ENCODE measurements around the gene C2orf76. TPM values are rescaled to one million over a fixed set of nuclear protein-coding genes. Genes with fewer than 3 reads are reported as not detected.

The C2orf76 gene
- total and polyA plus RNA-seq, 2 experiments from 2014 or later: 5.8 to 21.6 TPM

DNA sequence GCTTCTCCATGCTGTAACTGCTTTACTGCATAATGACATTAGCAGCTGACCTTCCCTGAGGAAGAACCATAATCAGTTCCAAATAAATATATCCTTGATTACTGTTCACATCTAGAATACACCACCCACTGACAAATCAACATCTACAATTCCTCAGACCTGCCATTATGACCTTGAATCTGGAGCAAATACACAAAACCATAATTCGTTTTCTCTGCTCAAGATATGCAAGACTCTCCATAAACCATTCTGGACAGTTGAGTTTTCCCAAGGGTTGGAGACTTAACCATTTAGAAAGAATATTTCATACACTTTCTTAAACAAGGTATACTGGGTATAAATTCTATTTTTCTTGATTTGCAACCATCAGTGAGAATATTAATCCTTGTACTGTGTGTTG is 11.8 kb downstream of the C2orf76 start:
- no peaks in the 10 kb centered on the region for H3K79me2 ChIP-seq (replicated peaks; ENCODE audit: insufficient read depth)
- TF ChIP-seq EZH2phosphoT487 (IDR thresholded peaks at IDR 0.05; ENCODE audit: unreplicated experiment) (no peak), CREB1 (CRISPR knock-in tag; IDR thresholded peaks at IDR 0.05; ENCODE audit: low read depth) (no peak)
- no peaks in the 10 kb centered on the region for H3K36me3 Mint-ChIP-seq (ENCODE audit: low read depth)
- no peaks in the 10 kb centered on the region for H3F3A ChIP-seq (replicated peaks; ENCODE audit: low read depth)
- no peaks in the 10 kb centered on the region for H3K36me3 ChIP-seq (ENCODE audit: insufficient read depth)
- H2AFZ ChIP-seq: no peak overlapping the region
- no peaks in the 10 kb centered on the region for H3K27me3 ChIP-seq (ENCODE audit: insufficient read depth)
- no peak overlapping the region for H3K4me3 Mint-ChIP-seq
- H3K4me1 ChIP-seq (ENCODE audit: insufficient read depth): 0 out of 2 replicates have a peak, but pooled peaks cover 4% of the 10 kb centered on the region
- peaks cover 13% of the 10 kb centered on the region for H3K4me1 Mint-ChIP-seq
- H3K4me2 ChIP-seq: no peak overlapping the region
- H3K27ac Mint-ChIP-seq: no peak overlapping the region
- H3K9me3 Mint-ChIP-seq: no peaks in the 10 kb centered on the region; the same call in 2 of the 3 replicates
- H4K20me1 ChIP-seq (replicated peaks; ENCODE audit: insufficient read depth): no peaks in the 10 kb centered on the region
- H3K27me3 Mint-ChIP-seq (ENCODE audit: insufficient read depth, low read depth, poor library complexity): no peaks in the 10 kb centered on the region
- H3K4me3 ChIP-seq: no peak overlapping the region
- DNase-seq (ENCODE audit: low spot score) (no peak), ATAC-seq (no peak)
- no peaks in the 10 kb centered on the region for H3K9me2 ChIP-seq (ENCODE audit: insufficient read depth)
- no peak overlapping the region for H3K27ac ChIP-seq (ENCODE audit: low read depth)

GRCh38 chr2:119352357-119352756 is 14.3 kb downstream of the C2orf76 start:
- ATAC-seq (peak; percentile 67), DNase-seq (ENCODE audit: low spot score) (peak; percentile 33)
- no peak for TF ChIP-seq REST (IDR thresholded peaks at IDR 0.05; ENCODE audit: unreplicated experiment)
- TF ChIP-seq, protein P1, sequence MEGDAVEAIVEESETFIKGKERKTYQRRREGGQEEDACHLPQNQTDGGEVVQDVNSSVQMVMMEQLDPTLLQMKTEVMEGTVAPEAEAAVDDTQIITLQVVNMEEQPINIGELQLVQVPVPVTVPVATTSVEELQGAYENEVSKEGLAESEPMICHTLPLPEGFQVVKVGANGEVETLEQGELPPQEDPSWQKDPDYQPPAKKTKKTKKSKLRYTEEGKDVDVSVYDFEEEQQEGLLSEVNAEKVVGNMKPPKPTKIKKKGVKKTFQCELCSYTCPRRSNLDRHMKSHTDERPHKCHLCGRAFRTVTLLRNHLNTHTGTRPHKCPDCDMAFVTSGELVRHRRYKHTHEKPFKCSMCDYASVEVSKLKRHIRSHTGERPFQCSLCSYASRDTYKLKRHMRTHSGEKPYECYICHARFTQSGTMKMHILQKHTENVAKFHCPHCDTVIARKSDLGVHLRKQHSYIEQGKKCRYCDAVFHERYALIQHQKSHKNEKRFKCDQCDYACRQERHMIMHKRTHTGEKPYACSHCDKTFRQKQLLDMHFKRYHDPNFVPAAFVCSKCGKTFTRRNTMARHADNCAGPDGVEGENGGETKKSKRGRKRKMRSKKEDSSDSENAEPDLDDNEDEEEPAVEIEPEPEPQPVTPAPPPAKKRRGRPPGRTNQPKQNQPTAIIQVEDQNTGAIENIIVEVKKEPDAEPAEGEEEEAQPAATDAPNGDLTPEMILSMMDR (conservative IDR thresholded peaks at IDR 0.05; ENCODE audit: low read depth in 2 of 2): no peak
- no peak for TF ChIP-seq ZNF114 (CRISPR knock-in tag; IDR thresholded peaks at IDR 0.05)
- no peak for TF ChIP-seq JUNB (IDR thresholded peaks at IDR 0.05; ENCODE audit: unreplicated experiment)
- no peak for TF ChIP-seq STAT1 (IDR thresholded peaks at IDR 0.05; ENCODE audit: unreplicated experiment)
- TF ChIP-seq ZNF331 (CRISPR knock-in tag; IDR thresholded peaks at IDR 0.05; ENCODE audit: low read depth): no peak
- no peak for TF ChIP-seq EZH2 (IDR thresholded peaks at IDR 0.05; ENCODE audit: low read depth, unreplicated experiment)
- no peak for TF ChIP-seq CREB1 (CRISPR knock-in tag; IDR thresholded peaks at IDR 0.05; ENCODE audit: low read depth)
- TF ChIP-seq ZNF462 (CRISPR knock-in tag; IDR thresholded peaks at IDR 0.05): no peak
- TF ChIP-seq NANOG (IDR thresholded peaks at IDR 0.05; ENCODE audit: borderline replicate concordance): no peak

More at GRCh38 chr2:119352357-119352756, 14.3 kb downstream of the C2orf76 start:
- Histone ChIP-seq H4K20me1 (replicated peaks; ENCODE audit: insufficient read depth) (no peaks in the 10 kb centered on the region), H3K4me3 (no peak overlapping the region), H3K4me1 (ENCODE audit: insufficient read depth) (0 out of 2 replicates have a peak, but pooled peaks cover 4% of the 10 kb centered on the region), H3K27ac (ENCODE audit: low read depth) (no peak overlapping the region), H2AFZ (no peak overlapping the region), H3K27me3 (ENCODE audit: insufficient read depth) (no peaks in the 10 kb centered on the region), H3F3A (replicated peaks; ENCODE audit: low read depth) (no peaks in the 10 kb centered on the region), H3K4me2 (no peak overlapping the region), H3K9me2 (ENCODE audit: insufficient read depth) (no peaks in the 10 kb centered on the region), H3K36me3 (ENCODE audit: insufficient read depth) (no peaks in the 10 kb centered on the region), H3K79me2 (replicated peaks; ENCODE audit: insufficient read depth) (no peaks in the 10 kb centered on the region)
- Mint-ChIP-seq H3K9me3 (no peaks in the 10 kb centered on the region; the same call in 2 of the 3 replicates), H3K27ac (no peak overlapping the region), H3K4me3 (no peak overlapping the region), H3K4me1 (peaks cover 10% of the 10 kb centered on the region), H3K36me3 (ENCODE audit: low read depth) (no peaks in the 10 kb centered on the region), H3K27me3 (ENCODE audit: insufficient read depth, low read depth, poor library complexity) (no peaks in the 10 kb centered on the region)

Data from GM23338 (cell line).